Stimulated activated CD4-positive, alpha-beta T cell treated with anti-CD3 and anti-CD28 coated beads, Interleukin-15, amount 100 ng/mL, for 48 hours (primary cell): ENCODE results near the gene CUL1.

Source experiments
- DNase-seq, 2 donors: peaks; one replicate each; pipeline ENCODE4 v3.0.0-alpha.2; 2020; ENCODE audit warnings: low read depth in 2 of 2

Gene CUL1

GRCh38 chr7:148850564-148850963, 151.9 kb downstream of the CUL1 start:
- no peak for DNase-seq
